ENCODE results near the gene GRID1.

The GRID1 gene

GRCh38 chr10:86211691-86212390 is 154.8 kb downstream of the GRID1 start:
- no peak for DNase-seq (ENCODE audit: low spot score)

GRCh38 chr10:86210416-86210815 is 156.2 kb downstream of the GRID1 start:
- no peak for DNase-seq (ENCODE audit: low spot score)

- DNase-seq (ENCODE audit: low spot score): no peak
Measured at GRCh38 chr10:86209726-86210125, 156.9 kb downstream of the GRID1 start.

GRCh38 chr10:86207226-86207625 is 159.4 kb downstream of the GRID1 start:
- no peak for DNase-seq (ENCODE audit: low spot score)

- no peak for DNase-seq (ENCODE audit: low spot score)
Measured at GRCh38 chr10:86206240-86206579, 160.4 kb downstream of the GRID1 start.

- no peak for DNase-seq (ENCODE audit: low spot score)
Measured at GRCh38 chr10:86205306-86206239, 161.0 kb downstream of the GRID1 start.

GRCh38 chr10:86204421-86205305 is 161.9 kb downstream of the GRID1 start:
- DNase-seq (ENCODE audit: low spot score): no peak

GRCh38 chr10:86203162-86203905 is 163.3 kb downstream of the GRID1 start:
- DNase-seq (ENCODE audit: low spot score): peak; percentile 43

GRCh38 chr10:86202226-86202735 is 164.3 kb downstream of the GRID1 start:
- no peak for DNase-seq (ENCODE audit: low spot score)

GRCh38 chr10:86200867-86201266 is 165.7 kb downstream of the GRID1 start:
- no peak for DNase-seq (ENCODE audit: low spot score)

- no peak for DNase-seq (ENCODE audit: low spot score)
Measured at GRCh38 chr10:86200269-86200668, 166.3 kb downstream of the GRID1 start.

- DNase-seq (ENCODE audit: low spot score): no peak
Measured at GRCh38 chr10:86199041-86199440, 167.6 kb downstream of the GRID1 start.

- no peak for DNase-seq (ENCODE audit: low spot score)
Measured at GRCh38 chr10:86198271-86198670, 168.3 kb downstream of the GRID1 start.

GRCh38 chr10:86197166-86197790 is 169.3 kb downstream of the GRID1 start:
- DNase-seq (ENCODE audit: low spot score): no peak

- no peak for DNase-seq (ENCODE audit: low spot score)
Measured at GRCh38 chr10:86195521-86196157, 171.0 kb downstream of the GRID1 start.

GRCh38 chr10:86194684-86195083 is 171.9 kb downstream of the GRID1 start:
- no peak for DNase-seq (ENCODE audit: low spot score)

GRCh38 chr10:86193841-86194240 is 172.8 kb downstream of the GRID1 start:
- no peak for DNase-seq (ENCODE audit: low spot score)

GRCh38 chr10:86192691-86193090 is 173.9 kb downstream of the GRID1 start:
- DNase-seq (ENCODE audit: low spot score): no peak

GRCh38 chr10:86192147-86192546 is 174.4 kb downstream of the GRID1 start:
- no peak for DNase-seq (ENCODE audit: low spot score)

- DNase-seq (ENCODE audit: low spot score): no peak
Measured at GRCh38 chr10:86191686-86192085, 174.9 kb downstream of the GRID1 start.

Data from HuH-7 (cell line).